Prostate gland (tissue), 2 donors: ENCODE measurements around the gene ADAMTS17.

Source experiments
- POLR2A ChIP-seq: fragments of 450-650 bp; IDR thresholded peaks from one replicate; pipeline ENCODE4 v1.6.1; 2016; ENCODE audit warnings: antibody characterized with exemption, mild to moderate bottlenecking
- TF ChIP-seq, protein P1 (sequence below), 4 experiments: fragments of 200-600 bp in 2 of 4; fragments of 450-650 bp in 2 of 4; sonication (generic) in 2 of 4; IDR thresholded peaks; 1 replicate in 3 of 4; 2 replicates in 1 of 4; pipeline ENCODE4 v1.5.1; 2016 to 2019; ENCODE audit warnings: antibody characterized with exemption in 4 of 4, mild to moderate bottlenecking in 2 of 4, moderate library complexity in 2 of 4

DNA sequence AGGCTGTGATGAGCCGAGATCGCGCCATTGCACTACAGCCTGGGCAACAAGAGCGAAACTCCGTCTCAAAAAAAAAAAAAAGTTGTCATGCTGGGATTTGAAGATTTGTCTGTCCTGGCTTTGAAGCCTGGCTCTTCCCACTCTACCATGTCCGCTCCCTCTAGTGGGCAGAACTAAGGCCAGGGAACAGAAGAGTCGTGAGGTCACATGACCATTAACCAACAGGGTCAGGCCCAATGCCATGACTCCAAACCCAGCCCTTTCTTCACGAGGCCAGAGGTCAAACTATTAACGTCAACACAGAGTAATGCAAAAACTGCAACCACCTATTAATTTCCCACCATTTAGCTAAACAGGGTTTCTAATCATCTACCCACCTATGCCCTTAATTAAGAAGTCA is 212.1 kb downstream of the ADAMTS17 start:
- TF ChIP-seq POLR2A, result no peak
- TF ChIP-seq, protein P1, sequence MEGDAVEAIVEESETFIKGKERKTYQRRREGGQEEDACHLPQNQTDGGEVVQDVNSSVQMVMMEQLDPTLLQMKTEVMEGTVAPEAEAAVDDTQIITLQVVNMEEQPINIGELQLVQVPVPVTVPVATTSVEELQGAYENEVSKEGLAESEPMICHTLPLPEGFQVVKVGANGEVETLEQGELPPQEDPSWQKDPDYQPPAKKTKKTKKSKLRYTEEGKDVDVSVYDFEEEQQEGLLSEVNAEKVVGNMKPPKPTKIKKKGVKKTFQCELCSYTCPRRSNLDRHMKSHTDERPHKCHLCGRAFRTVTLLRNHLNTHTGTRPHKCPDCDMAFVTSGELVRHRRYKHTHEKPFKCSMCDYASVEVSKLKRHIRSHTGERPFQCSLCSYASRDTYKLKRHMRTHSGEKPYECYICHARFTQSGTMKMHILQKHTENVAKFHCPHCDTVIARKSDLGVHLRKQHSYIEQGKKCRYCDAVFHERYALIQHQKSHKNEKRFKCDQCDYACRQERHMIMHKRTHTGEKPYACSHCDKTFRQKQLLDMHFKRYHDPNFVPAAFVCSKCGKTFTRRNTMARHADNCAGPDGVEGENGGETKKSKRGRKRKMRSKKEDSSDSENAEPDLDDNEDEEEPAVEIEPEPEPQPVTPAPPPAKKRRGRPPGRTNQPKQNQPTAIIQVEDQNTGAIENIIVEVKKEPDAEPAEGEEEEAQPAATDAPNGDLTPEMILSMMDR (IDR thresholded peaks at IDR 0.05), result no peak
